ENCODE results near the gene UQCC5.

The UQCC5 gene

DNA sequence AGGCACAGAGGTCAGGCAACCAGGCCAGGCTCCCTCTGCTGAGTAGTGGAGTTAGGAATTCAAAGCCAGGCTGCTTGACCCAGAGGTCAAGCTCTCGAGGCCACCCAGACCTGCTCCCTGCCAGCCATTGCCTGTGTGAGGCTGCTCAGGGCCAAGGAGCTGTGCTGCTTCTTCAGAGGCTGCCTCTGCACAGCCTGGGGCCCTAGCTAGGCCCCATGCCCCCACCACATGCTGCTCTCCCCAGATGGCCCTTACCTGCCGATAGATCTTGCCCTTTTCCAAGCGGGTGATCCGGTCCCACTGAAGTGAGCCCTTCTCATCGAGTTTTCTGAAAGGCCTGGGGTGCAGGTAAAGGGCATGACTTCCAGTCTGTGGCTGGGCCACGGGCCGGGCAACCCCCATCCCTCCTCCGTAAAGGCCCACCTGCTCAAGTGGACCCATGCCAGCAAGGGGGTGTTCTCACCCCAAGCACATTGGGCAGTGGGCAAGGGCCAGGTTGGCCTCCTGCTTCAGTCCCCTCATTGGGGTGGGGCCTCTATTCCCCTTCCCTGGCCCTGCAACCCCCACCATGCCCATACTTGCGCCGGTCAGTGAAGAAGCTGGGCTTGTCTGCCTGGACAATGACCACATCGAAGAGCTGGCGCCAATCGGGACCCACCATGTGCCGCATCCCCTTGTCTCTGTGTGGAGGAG, 9.2 kb upstream of the UQCC5 start:
- Histone ChIP-seq H3K27me3 (replicated peaks; ENCODE audit: control insufficient read depth, insufficient read depth, low read length) (no peaks in the 10 kb centered on the region), H3K36me3 (ENCODE audit: control insufficient read depth, insufficient read depth, low read length) (peaks cover 22% of the 10 kb centered on the region), H3K4me3 (replicated peaks; ENCODE audit: low read depth, low read length) (no peak overlapping the region)
- TF ChIP-seq, protein P1, sequence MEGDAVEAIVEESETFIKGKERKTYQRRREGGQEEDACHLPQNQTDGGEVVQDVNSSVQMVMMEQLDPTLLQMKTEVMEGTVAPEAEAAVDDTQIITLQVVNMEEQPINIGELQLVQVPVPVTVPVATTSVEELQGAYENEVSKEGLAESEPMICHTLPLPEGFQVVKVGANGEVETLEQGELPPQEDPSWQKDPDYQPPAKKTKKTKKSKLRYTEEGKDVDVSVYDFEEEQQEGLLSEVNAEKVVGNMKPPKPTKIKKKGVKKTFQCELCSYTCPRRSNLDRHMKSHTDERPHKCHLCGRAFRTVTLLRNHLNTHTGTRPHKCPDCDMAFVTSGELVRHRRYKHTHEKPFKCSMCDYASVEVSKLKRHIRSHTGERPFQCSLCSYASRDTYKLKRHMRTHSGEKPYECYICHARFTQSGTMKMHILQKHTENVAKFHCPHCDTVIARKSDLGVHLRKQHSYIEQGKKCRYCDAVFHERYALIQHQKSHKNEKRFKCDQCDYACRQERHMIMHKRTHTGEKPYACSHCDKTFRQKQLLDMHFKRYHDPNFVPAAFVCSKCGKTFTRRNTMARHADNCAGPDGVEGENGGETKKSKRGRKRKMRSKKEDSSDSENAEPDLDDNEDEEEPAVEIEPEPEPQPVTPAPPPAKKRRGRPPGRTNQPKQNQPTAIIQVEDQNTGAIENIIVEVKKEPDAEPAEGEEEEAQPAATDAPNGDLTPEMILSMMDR (IDR thresholded peaks at IDR 0.05; ENCODE audit: insufficient read depth, low read length, poor library complexity, severe bottlenecking): no peak
- DNase-seq (ENCODE audit: extremely low read depth, insufficient read length): peak; percentile 8

DNA sequence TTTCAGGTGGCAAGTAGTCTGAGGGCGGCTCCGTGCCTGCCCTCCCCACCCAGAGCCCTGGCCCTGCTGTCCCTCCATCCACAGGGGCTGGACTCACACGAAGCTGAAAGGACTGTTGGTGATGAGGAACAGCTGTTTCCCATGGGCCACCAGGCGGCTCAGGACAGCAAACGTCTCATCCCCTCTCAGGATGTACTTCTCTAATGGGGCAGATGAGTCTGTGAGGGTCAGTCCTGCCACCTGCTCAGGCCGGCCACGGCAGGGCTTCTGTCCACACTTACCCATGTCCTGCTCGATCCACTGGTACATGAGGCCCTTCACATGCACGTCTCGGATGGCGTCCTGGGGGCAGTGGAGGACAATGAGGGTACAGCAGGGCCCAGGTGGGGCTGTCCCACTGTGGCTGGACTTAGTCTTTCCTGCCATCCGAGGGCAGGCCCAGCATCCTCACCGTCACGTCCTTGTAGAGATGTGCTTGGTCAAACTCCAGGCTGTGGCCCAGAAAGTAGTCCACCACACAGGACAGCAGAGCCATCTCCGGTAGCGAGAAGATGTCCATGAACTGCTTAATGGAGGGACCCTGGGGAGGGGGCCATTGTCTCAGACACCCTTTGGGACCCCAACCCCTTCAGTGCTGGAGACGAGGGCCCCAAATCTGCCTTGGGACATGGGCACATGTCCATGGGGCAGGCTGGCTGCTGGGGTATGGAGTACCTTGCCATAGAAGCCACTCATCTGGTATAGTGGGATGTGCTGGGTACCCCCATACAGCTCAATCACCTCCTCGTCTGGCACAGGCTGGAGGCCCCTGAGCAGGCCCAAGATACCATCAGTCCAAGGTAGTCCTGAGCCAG, 8.4 kb upstream of the UQCC5 start:
- no peak for DNase-seq (ENCODE audit: extremely low read depth, insufficient read length)
- TF ChIP-seq, protein P1 (IDR thresholded peaks at IDR 0.05; ENCODE audit: insufficient read depth, low read length, poor library complexity, severe bottlenecking): no peak
- Histone ChIP-seq H3K4me3 (replicated peaks; ENCODE audit: low read depth, low read length) (no peak overlapping the region), H3K36me3 (ENCODE audit: control insufficient read depth, insufficient read depth, low read length) (peaks cover 22% of the 10 kb centered on the region), H3K27me3 (replicated peaks; ENCODE audit: control insufficient read depth, insufficient read depth, low read length) (no peaks in the 10 kb centered on the region)

DNA sequence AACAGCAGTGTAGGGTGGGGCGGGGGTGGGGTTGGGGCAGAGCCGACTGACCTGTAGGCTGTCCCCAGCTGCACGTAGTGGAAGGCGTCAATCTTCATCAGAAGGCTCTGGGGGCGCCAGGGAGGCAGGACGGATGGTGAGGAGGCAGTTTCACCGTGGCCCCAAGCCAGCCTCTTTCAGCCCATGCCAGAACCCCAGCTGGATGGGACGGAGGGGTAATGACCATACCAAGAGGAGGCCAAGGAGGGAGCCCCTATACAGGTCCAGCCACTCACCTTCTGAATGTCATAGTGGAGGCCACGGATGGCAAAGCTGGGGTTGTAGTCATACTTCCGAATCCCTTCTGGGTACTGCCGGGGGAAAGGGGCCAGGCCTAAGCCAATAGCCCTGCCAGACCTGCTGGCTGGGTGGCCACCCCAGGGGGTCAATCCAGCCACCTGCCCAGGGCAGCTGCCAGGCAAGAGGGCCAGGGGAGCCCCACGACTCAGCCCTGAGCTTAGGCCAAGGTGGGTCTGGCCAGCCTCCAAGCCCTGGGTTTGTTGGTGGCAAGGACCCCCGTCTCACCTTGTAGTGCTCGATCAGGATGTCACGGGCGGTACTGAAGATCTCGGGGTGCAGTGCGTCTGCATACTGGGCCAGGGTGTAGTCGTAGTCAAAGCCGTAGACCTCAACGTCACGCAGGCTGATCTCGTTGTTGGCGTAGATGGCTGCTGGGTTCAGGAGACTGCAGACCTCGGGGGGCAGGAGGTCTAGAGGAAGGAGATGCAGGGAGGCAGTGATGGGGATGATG, 7.6 kb upstream of the UQCC5 start:
- H3K36me3 ChIP-seq (ENCODE audit: control insufficient read depth, insufficient read depth, low read length): peaks cover 22% of the 10 kb centered on the region
- H3K27me3 ChIP-seq (replicated peaks; ENCODE audit: control insufficient read depth, insufficient read depth, low read length): no peaks in the 10 kb centered on the region
- peak; percentile 2 for DNase-seq (ENCODE audit: extremely low read depth, insufficient read length)
- H3K4me3 ChIP-seq (replicated peaks; ENCODE audit: low read depth, low read length): no peak overlapping the region
- TF ChIP-seq, protein P1 (IDR thresholded peaks at IDR 0.05; ENCODE audit: insufficient read depth, low read length, poor library complexity, severe bottlenecking): no peak

DNA sequence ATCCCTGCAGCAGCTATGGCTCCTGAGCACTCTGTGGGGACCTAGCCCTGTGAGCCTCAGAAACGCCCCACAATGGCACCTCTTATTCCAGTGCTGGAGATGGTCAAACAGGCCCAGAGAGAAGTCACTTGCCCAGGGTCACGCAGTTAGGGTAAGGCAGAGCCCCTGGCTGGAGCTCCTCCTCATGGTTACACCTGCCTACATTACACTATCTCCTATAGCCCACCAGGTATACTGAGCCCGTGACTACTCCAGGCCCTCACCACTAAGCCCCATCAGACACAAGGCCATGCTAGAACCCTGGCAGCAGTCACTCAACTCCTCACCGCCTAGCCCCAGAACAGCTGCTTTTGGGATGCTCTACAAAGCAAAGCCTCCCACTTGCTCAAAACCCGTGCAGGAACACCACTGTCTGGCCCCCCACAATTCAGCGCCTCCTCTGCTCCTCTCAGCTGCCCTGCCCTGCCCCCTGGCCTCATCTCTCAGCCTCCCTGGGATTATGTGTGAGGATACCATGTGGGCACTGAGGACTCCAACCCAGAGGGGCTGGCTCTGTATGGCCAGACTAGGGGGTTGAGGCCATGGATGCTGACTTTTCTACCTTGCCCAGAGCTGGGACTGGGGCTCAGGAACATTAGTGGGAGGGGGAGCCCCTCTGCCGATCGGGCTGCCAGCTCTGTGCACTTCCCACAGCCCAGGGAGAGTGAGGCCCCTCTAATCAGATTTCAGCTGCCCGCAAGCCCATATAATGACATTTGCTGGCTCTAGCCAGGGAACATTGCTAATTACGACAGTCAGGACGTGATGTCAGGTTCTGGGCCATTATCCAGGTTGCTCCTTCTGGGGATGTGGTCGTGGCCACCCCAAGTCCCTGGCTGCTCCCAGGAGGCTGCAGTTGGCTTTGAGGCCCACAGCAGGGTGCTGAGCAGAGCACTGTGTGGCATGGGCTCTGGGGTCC, 6.8 kb upstream of the UQCC5 start:
- TF ChIP-seq, protein P1 (IDR thresholded peaks at IDR 0.05; ENCODE audit: insufficient read depth, low read length, poor library complexity, severe bottlenecking): no peak
- Histone ChIP-seq H3K27me3 (replicated peaks; ENCODE audit: control insufficient read depth, insufficient read depth, low read length) (no peaks in the 10 kb centered on the region), H3K36me3 (ENCODE audit: control insufficient read depth, insufficient read depth, low read length) (peaks cover 17% of the 10 kb centered on the region), H3K4me3 (replicated peaks; ENCODE audit: low read depth, low read length) (no peak overlapping the region)
- no peak for DNase-seq (ENCODE audit: extremely low read depth, insufficient read length)
